Activated CD8-positive, alpha-beta memory T cell treated with anti-CD3 and anti-CD28 coated beads for 36 hours (primary cell): ENCODE data around the gene COL23A1. TPM values are rescaled to one million over a fixed set of nuclear protein-coding genes. Genes with fewer than 3 reads are reported as not detected.
"Not testable (repeated sequence)": the region's sequence is repeated elsewhere in the genome, so short reads cannot be mapped to it uniquely, and the experiment has no call there.

ENCODE experiments used
- CTCF ChIA-PET: fragments of 350-600 bp; sonication (Branson Sonifier 250); formaldehyde crosslinking; loops from one replicate; lab custom pipeline; 2021; ENCODE audit warnings: antibody characterized with exemption; lab: Charles Lee
- POLR2A ChIA-PET: fragments of 350-600 bp; sonication (Branson Sonifier 250); formaldehyde crosslinking; loops from one replicate; lab custom pipeline; 2021; ENCODE audit warnings: antibody characterized with exemption; lab: Charles Lee
- total RNA-seq, 2 experiments: library from RNA; stranded (reverse); gene quantifications; one replicate each; pipeline ENCODE4 v1.2.3, GENCODE V29; 2021

COL23A1 gene
- total RNA-seq, 2 experiments from 2014 or later, result 0.11 to 0.13 TPM

GRCh38 chr5:178241231-178241663 is 348.9 kb downstream of the COL23A1 start:
- CTCF ChIA-PET, result interaction anchor here (0.7 to 1.4 kb wide), 2 partner anchors 12 to 1245 kb away, joined by 3 read pairs; no protein-coding TSS in a partner anchor
- POLR2A ChIA-PET, result interaction anchor here (1.0 kb wide), 1 partner anchor 9 kb away, joined by 5 read pairs; the partner anchor contains the start of gene PHYKPL

DNA sequence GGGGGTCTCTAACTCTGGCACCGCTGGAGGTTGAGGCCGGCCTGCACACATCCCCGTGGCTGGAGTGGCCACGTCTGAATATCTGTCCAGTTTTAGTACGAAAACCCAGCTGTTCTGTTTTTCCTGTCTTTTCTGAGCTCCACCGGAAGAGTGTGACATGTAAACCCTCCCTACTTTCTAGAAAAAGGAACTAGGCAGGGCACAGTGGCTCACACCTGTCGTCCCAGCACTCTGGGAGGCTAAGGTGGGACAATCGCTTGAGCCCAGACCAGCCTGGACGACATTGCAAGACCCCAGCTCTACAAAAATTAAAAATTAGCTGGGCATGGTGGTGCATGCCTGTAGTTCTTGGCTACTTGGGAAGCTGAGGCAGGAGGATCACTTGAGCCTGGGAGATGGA is 349.4 kb downstream of the COL23A1 start:
- ChIA-PET CTCF (interaction anchor here (0.7 to 1.4 kb wide), 2 partner anchors 12 to 1246 kb away, joined by 3 read pairs; no protein-coding TSS in a partner anchor), POLR2A (interaction anchor here (1.0 kb wide), 1 partner anchor 9 kb away, joined by 5 read pairs; the partner anchor contains the start of gene PHYKPL)

DNA sequence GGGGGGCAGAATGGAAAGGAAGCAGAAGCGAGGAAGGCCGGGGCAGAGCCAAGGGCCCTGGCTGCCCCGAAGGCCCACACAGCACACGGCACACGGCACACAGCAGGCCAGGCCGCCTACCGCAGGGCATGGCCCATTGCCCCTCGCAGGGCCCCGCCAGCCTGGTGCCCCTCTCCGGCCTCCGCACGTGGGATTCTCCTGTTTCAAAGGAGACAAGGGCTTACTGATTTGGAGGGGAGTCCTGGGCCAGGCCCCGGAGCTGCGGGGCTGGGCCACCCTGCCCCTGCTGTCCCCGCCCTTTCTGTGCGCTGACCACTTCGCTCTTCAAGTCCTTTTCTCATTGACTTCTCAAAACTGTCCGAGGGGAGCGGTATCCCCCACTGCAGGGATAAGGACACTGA is 349.9 kb downstream of the COL23A1 start:
- CTCF ChIA-PET, result no interaction called here
- POLR2A ChIA-PET, result no interaction called here

- CTCF ChIA-PET, result not testable (repeated sequence)
- POLR2A ChIA-PET, result interaction anchor here (1.2 kb wide), 1 partner anchor 9 kb away, joined by 4 read pairs; no protein-coding TSS in a partner anchor
Measured at GRCh38 chr5:178239626-178240301, 350.4 kb downstream of the COL23A1 start.

- CTCF ChIA-PET, result interaction anchor here (0.9 kb wide), 1 partner anchor 32 kb away, joined by 3 read pairs; no protein-coding TSS in a partner anchor
Measured at GRCh38 chr5:178238711-178239592, 351.2 kb downstream of the COL23A1 start.

GRCh38 chr5:178238313-178238635 is 351.9 kb downstream of the COL23A1 start:
- ChIA-PET POLR2A (interaction anchor here (1.2 to 1.5 kb wide), 3 partner anchors 9 to 31 kb away, joined by 3 to 4 read pairs (median 3); no protein-coding TSS in a partner anchor), CTCF (interaction anchor here (0.5 to 0.9 kb wide), 5 partner anchors 14 to 42 kb away, joined by 3 to 5 read pairs (median 3); no protein-coding TSS in a partner anchor)

More at GRCh38 chr5:178238711-178239592, 351.2 kb downstream of the COL23A1 start:
- POLR2A ChIA-PET, result interaction anchor here (1.2 to 1.5 kb wide), 4 partner anchors 9 to 32 kb away, joined by 3 to 4 read pairs (median 4); no protein-coding TSS in a partner anchor

GRCh38 chr5:178237431-178238312 is 352.5 kb downstream of the COL23A1 start:
- ChIA-PET POLR2A (interaction anchor here (1.2 to 1.5 kb wide), 3 partner anchors 10 to 31 kb away, joined by 3 to 4 read pairs (median 3); no protein-coding TSS in a partner anchor), CTCF (interaction anchor here (0.5 to 0.9 kb wide), 4 partner anchors 15 to 43 kb away, joined by 3 to 5 read pairs (median 3); no protein-coding TSS in a partner anchor)

- POLR2A ChIA-PET, result no interaction called here
- CTCF ChIA-PET, result no interaction called here
Measured at GRCh38 chr5:178236679-178237078, 353.5 kb downstream of the COL23A1 start.

- CTCF ChIA-PET, result interaction anchor here (0.7 to 3.0 kb wide), 4 partner anchors 11 to 1254 kb away, joined by 3 to 22 read pairs (median 4); no protein-coding TSS in a partner anchor
- POLR2A ChIA-PET, result interaction anchor here (1.5 kb wide), 1 partner anchor 42 kb away, joined by 3 read pairs; no protein-coding TSS in a partner anchor
Measured at GRCh38 chr5:178236126-178236525, 354.1 kb downstream of the COL23A1 start.

- CTCF ChIA-PET, result interaction anchor here (0.7 to 3.0 kb wide), 11 partner anchors 8 to 1255 kb away, joined by 3 to 22 read pairs (median 4); partner anchors contain the start of genes COL23A1 and HNRNPAB
- POLR2A ChIA-PET, result interaction anchor here (1.0 to 1.5 kb wide), 2 partner anchors 31 to 42 kb away, joined by 3 to 5 read pairs; partner anchors contain the start of gene HNRNPAB
Measured at GRCh38 chr5:178235588-178235974, 354.6 kb downstream of the COL23A1 start.

DNA sequence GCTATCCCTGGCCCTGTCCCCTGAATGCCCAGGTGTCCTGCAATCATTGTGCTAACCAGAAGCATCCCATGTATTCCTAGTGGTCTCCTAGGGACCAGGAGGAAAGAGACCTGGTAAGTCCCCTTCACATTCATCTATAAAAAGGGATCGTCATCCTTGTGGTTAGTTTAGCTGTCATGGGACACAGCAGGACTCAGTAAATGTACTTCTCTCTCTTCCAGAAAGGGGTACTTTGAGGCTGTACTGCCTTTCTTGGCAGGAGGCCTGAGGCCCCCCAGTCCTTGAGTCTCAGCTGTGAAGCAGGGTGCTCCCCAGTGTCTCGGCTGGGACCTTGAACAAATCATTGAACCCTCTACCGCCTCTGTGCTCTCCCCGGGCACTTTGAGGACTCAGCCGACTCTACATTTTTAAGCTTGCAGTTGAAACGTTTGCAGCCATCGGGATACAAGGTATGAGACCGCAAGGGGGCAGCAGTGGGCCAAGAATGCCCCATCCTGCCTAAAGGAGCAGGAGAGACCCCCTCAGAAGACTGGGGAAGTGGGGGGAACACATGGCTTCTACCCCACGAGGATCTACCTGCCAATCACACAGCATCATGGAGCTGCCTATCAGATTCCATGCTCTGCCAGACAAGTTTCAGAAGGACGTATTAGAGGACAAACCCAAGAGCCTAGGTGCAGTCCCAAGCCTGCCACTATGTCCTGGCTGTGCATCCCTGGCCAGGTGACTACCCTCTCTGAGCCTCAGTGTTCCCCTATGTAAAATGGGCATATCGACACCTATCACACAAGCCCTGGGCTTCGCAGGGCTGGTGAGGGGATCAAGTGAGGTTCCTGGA is 355.2 kb downstream of the COL23A1 start:
- ChIA-PET CTCF (interaction anchor here (0.5 to 3.0 kb wide), 12 partner anchors 9 to 1508 kb away, joined by 3 to 22 read pairs (median 4); partner anchors contain the start of genes COL23A1 and HNRNPAB), POLR2A (interaction anchor here (0.6 to 1.5 kb wide), 3 partner anchors 24 to 43 kb away, joined by 3 to 5 read pairs (median 3); partner anchors contain the start of gene HNRNPAB)

- ChIA-PET CTCF (interaction anchor here (0.5 to 3.0 kb wide), 13 partner anchors 9 to 1508 kb away, joined by 3 to 22 read pairs (median 3); partner anchors contain the start of genes COL23A1 and HNRNPAB), POLR2A (interaction anchor here (1.0 to 1.5 kb wide), 2 partner anchors 30 to 44 kb away, joined by 3 to 5 read pairs; partner anchors contain the start of gene HNRNPAB)
Measured at GRCh38 chr5:178234121-178234749, 356.0 kb downstream of the COL23A1 start.

- ChIA-PET CTCF (no interaction called here), POLR2A (interaction anchor here (0.8 to 2.8 kb wide), 3 partner anchors 8 to 29 kb away, joined by 3 to 13 read pairs (median 5); partner anchors contain the start of gene HNRNPAB)
Measured at GRCh38 chr5:178232920-178233429, 357.2 kb downstream of the COL23A1 start.

- POLR2A ChIA-PET, result interaction anchor here (0.8 to 2.8 kb wide), 7 partner anchors 9 to 28 kb away, joined by 3 to 13 read pairs (median 7); partner anchors contain the start of gene HNRNPAB
- CTCF ChIA-PET, result no interaction called here
Measured at GRCh38 chr5:178232124-178232919, 357.9 kb downstream of the COL23A1 start, which contains the start of gene PHYKPL. Gene PHYKPL (minus strand): TSS chr5:178232802. CDS start chr5:178232550, 252 bp downstream.
